Measurements from ENCODE around the gene ATF7IP2.

GRCh38 chr16:10453159-10453510 is 67.3 kb downstream of the ATF7IP2 start:
- TF ChIP-seq GATA2 (IDR thresholded peaks at IDR 0.05; ENCODE audit: low read depth, low read length) = no peak
- TF ChIP-seq GATA3 (IDR thresholded peaks at IDR 0.05; ENCODE audit: low read depth, low read length) = no peak

Data from SH-SY5Y (cell line).